Esophagus squamous epithelium (tissue), 5 donors: Measurements from ENCODE around the gene MTF1. TPM values are rescaled to one million over a fixed set of nuclear protein-coding genes. Genes with fewer than 3 reads are reported as not detected.

ENCODE experiments used
- DNase-seq: peaks from one replicate; lab custom pipeline; 2025; lab: John Stamatoyannopoulos, UW
- H3K27ac ChIP-seq, 4 donors: fragments of 200-600 bp; sonication (generic); one replicate each; pipeline ENCODE4 v1.5.1; 2016 to 2019; ENCODE audit warnings: mild to moderate bottlenecking in 1 of 4
- H3K27me3 ChIP-seq, 4 donors: fragments of 200-600 bp; sonication (generic); 1 replicate in 3 of 4; 2 replicates in 1 of 4; pipeline versions ENCODE4 v1.5.1 to v1.6.0; 2017 to 2021; ENCODE audit warnings: antibody characterized with exemption in 1 of 4
- H3K36me3 ChIP-seq, 3 donors: fragments of 200-600 bp; sonication (generic); one replicate each; pipeline ENCODE4 v1.5.1; 2016 to 2019
- H3K4me1 ChIP-seq, 3 donors: fragments of 200-600 bp; sonication (generic); one replicate each; pipeline ENCODE4 v1.5.1; 2017 to 2019
- H3K4me3 ChIP-seq, 4 donors: fragments of 200-600 bp; sonication (generic); 1 replicate in 3 of 4; 2 replicates in 1 of 4; pipeline ENCODE4 v1.5.1; 2016 to 2019; ENCODE audit warnings: mild to moderate bottlenecking in 2 of 4, moderate library complexity in 1 of 4
- H3K9me3 ChIP-seq, 3 donors: fragments of 200-600 bp; sonication (generic); one replicate each; pipeline ENCODE4 v1.5.1; 2016 to 2019
- POLR2A ChIP-seq, 4 donors: fragments of 450-650 bp; IDR thresholded peaks; one replicate each; pipeline ENCODE4 v1.6.1; 2017; ENCODE audit warnings: antibody characterized with exemption in 4 of 4, mild to moderate bottlenecking in 4 of 4, moderate library complexity in 3 of 4
- WGBS, 2 donors: methylation state at CpG; one replicate each; pipeline ENCODE4 v1.1.5; 2018; 5-methylcytosine and 5-hydroxymethylcytosine counted together
- intact Hi-C: fragments of 100-400 bp; cut with DNase I; formaldehyde crosslinking; loops from one replicate; pipeline ENCODE4 v1.15.0; 2022
- total RNA-seq, 4 donors: library from RNA; depleted of rRNA; stranded (reverse); fragments of >200 nt; gene quantifications; one replicate each; pipeline ENCODE4 v1.1.0, GENCODE V29; 2016
- TF ChIP-seq, protein P1 (sequence below), 6 experiments: fragments of 450-650 bp in 4 of 6; fragments of 200-600 bp in 2 of 6; sonication (generic) in 2 of 6; IDR thresholded peaks; one replicate each; pipeline ENCODE4 v1.5.1; 2016 to 2019; ENCODE audit warnings: antibody characterized with exemption in 6 of 6, mild to moderate bottlenecking in 4 of 6, moderate library complexity in 4 of 6
- donor health status: DM: yes; HTN: yes; CAD: no.

MTF1 gene
- total RNA-seq, 4 donors from 2014 or later: 6.3 to 13.4 (median 9.9) TPM

DNA sequence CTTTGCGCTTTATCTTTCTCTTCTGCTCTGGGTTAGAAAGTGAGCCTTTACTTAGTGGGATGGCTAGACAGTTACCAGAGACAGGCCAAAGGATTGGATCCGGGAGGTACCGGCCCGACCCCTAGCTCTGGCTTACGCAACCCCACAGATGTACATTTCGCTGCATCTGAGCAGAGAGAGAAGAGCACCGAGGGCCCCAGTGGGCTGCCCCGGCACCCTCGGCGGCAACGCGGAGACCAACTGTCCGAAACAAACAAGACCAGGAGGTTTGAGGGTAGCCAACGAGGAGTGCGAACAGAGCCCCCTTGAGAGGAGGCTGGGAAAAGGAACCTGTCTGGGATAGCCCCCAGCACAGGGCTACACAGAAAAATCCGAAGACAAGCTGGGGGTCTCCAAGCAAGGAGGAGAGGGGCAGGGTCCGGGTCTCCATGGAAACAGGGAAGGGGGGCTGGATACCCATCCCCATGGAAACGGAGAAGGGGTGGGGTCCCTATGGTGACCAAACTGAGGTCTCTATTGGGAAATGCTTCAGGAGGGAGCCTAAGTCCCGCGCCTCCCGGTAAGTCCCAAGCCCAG lies 373 bp downstream of the MTF1 start:
- no peak for DNase-seq
- Histone ChIP-seq H3K4me1 (peaks cover 5 to 80% (median 27%) of the 10 kb centered on the region in 3 donors), H3K27ac (peak overlapping the region; percentile 92 to 99 (median 94)), H3K27me3 (no peaks in the 10 kb centered on the region), H3K4me3 (peak overlapping the region; percentile 72 to 98 (median 77)), H3K36me3 (peaks cover 0 to 65% (median 0%) of the 10 kb centered on the region in 3 donors), H3K9me3 (no peaks in the 10 kb centered on the region)
- TF ChIP-seq POLR2A (IDR thresholded peaks at IDR 0.05): no peak
- TF ChIP-seq, protein P1, sequence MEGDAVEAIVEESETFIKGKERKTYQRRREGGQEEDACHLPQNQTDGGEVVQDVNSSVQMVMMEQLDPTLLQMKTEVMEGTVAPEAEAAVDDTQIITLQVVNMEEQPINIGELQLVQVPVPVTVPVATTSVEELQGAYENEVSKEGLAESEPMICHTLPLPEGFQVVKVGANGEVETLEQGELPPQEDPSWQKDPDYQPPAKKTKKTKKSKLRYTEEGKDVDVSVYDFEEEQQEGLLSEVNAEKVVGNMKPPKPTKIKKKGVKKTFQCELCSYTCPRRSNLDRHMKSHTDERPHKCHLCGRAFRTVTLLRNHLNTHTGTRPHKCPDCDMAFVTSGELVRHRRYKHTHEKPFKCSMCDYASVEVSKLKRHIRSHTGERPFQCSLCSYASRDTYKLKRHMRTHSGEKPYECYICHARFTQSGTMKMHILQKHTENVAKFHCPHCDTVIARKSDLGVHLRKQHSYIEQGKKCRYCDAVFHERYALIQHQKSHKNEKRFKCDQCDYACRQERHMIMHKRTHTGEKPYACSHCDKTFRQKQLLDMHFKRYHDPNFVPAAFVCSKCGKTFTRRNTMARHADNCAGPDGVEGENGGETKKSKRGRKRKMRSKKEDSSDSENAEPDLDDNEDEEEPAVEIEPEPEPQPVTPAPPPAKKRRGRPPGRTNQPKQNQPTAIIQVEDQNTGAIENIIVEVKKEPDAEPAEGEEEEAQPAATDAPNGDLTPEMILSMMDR (IDR thresholded peaks at IDR 0.05): no peak
- WGBS, 2 donors: 1 to 2% methylated on average over 12 to 17 of the region's 21 CpGs
- intact Hi-C loops: loop anchor here (5.0 kb wide), 1 partner anchor 52 kb away; the partner anchor contains the start of genes C1orf122 and YRDC

DNA sequence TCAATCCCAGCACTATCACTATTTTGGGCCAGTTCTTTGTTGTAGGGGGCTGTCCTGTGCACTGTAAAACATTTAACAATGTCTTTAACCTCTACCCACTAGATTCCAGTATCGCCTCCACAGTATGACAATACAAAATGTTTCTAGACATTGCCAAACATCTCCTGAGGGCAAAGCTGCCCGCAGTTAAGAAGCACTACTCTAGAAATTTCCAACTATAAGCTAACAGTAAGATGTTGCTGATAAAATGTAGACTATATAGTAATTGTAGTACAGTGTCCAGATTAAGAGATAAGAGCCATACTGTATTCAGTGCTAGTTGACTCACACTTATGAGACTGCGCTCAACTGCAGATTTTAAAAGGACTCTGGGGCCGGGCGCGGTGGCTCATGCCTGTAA lies 5.0 kb downstream of the MTF1 start:
- peaks cover 0 to 46% (median 0%) of the 10 kb centered on the region in 3 donors for H3K36me3 ChIP-seq
- no peak for TF ChIP-seq POLR2A (IDR thresholded peaks at IDR 0.05)
- TF ChIP-seq, protein P1 (IDR thresholded peaks at IDR 0.05): no peak
- intact Hi-C loops: no loop called here

DNA sequence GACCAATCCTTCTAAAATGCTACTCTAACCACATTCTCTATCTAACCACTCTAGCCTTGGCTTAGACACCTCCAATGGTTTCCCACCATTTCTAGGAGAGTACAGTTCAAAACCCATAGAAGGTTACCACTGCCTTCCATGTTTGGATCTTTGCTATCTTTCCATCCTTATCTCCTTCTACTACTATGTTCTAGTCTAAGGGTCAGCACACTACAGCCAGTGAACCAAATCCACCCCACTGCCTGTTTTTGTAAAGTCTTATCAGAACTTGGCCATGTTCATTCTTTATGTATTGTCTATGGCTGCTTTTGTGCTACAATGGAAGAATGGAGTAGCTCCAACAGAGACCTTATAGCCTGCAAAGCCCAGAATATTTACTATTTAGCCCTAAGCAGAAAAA lies 6.2 kb downstream of the MTF1 start:
- DNase-seq: no peak
- Histone ChIP-seq H3K27me3 (no peaks in the 10 kb centered on the region), H3K4me3 (no peak overlapping the region), H3K27ac (no peak overlapping the region), H3K9me3 (no peaks in the 10 kb centered on the region), H3K36me3 (peaks cover 0 to 46% (median 0%) of the 10 kb centered on the region in 3 donors), H3K4me1 (peaks cover 11 to 98% (median 41%) of the 10 kb centered on the region in 3 donors)
- intact Hi-C loops: no loop called here
- TF ChIP-seq POLR2A (IDR thresholded peaks at IDR 0.05): no peak
- TF ChIP-seq, protein P1 (IDR thresholded peaks at IDR 0.05): no peak

More for the DNA sequence above, 5.0 kb downstream of the MTF1 start:
- Histone ChIP-seq H3K4me3 (no peak overlapping the region), H3K4me1 (peaks cover 10 to 95% (median 47%) of the 10 kb centered on the region in 3 donors), H3K27me3 (no peaks in the 10 kb centered on the region), H3K9me3 (no peaks in the 10 kb centered on the region), H3K27ac (no peak overlapping the region)
- DNase-seq: no peak
- WGBS, 2 donors: 87 to 93% methylated on average over 6 of the region's 6 CpGs

DNA sequence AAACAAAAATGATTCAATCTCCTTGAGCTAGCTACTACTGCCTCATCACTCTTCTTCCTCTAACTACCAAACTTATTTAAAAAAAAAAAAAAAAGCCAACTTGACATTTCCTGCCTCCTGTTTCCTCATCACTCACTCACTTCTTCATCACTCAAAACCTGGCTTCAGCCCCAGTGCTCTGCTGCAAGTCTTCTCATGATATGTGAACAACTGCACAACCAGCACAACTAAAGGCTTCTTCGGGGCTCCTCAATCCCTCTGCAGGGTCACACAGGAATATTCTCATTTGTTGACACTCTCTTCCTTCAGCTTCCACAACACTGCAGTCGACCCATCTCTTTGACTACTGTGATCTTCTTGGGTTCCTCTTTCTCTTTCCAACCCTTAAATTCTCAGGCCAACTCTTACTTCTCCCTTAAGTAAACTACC lies 7.6 kb downstream of the MTF1 start:
- Histone ChIP-seq H3K4me3 (no peak overlapping the region), H3K36me3 (peaks cover 0 to 43% (median 0%) of the 10 kb centered on the region in 3 donors), H3K9me3 (no peaks in the 10 kb centered on the region), H3K27me3 (no peaks in the 10 kb centered on the region), H3K4me1 (peaks cover 11 to 94% (median 43%) of the 10 kb centered on the region in 3 donors), H3K27ac (peak overlapping the region; percentile 37 to 80 (median 64))
- intact Hi-C loops: no loop called here
- WGBS, 2 donors: 60 to 62% methylated on average over 2 of the region's 2 CpGs
- no peak for TF ChIP-seq POLR2A (IDR thresholded peaks at IDR 0.05)
- TF ChIP-seq, protein P1 (IDR thresholded peaks at IDR 0.05): no peak
- DNase-seq: no peak

DNA sequence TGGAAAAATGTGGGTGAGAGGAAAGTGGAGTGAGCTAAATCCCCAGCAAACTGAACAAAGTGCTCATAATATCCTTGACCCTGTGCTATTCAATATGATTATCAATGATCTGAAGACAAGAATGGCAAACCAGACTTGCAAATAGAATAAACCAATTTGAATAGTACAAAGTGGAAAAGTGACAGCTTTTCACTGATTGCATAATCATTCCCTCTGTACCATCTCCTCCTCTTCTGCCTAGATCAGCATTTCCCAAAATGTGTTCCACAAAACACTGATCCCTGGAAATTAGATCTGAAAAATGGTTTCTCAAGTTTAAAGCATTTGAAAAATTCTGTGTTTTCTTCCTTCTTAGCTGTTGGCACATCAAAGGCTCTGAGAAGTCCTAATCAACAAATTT lies 8.1 kb downstream of the MTF1 start:
- Histone ChIP-seq H3K4me3 (no peak overlapping the region), H3K9me3 (no peaks in the 10 kb centered on the region), H3K27ac (peak overlapping the region; percentile 37 to 80 (median 64)), H3K4me1 (peaks cover 11 to 94% (median 41%) of the 10 kb centered on the region in 3 donors), H3K36me3 (peaks cover 0 to 43% (median 0%) of the 10 kb centered on the region in 3 donors), H3K27me3 (no peaks in the 10 kb centered on the region)
- intact Hi-C loops: no loop called here
- TF ChIP-seq, protein P1 (IDR thresholded peaks at IDR 0.05): no peak
- no peak for TF ChIP-seq POLR2A (IDR thresholded peaks at IDR 0.05)
- DNase-seq: no peak
